EL (cell line): ENCODE data around the gene GPD1.
"Not testable (repeated sequence)": the region's sequence is repeated elsewhere in the genome, so short reads cannot be mapped to it uniquely, and the experiment has no call there.

Experiments
- DNase-seq: peaks from one replicate; pipeline ENCODE4 v3.0.0-alpha.2; 2016

GPD1 gene

GRCh38 chr12:50132505-50133135 lies 28.8 kb downstream of the GPD1 start:
- no peak for DNase-seq

DNA sequence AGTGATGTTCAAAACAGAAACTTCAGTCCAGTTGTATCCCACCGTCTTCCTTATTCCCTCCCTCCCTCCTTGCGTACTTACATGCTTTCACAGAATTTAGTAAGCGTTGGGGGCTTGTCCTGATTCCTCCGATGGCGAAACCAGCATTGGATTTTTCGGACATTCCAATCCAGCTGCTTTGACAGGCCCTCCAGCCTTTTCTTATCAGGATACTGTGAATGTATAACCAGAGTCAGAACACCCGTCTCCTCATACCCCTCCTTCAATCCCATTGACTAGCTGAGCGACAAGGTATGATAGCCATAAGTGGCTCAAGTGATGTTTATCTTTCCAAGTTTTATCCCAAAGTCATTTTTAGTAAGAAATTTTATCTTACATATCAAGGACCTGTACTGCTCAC lies 39.2 kb downstream of the GPD1 start:
- no peak for DNase-seq

GRCh38 chr12:50145439-50145838 lies 41.6 kb downstream of the GPD1 start:
- DNase-seq = no peak

DNA sequence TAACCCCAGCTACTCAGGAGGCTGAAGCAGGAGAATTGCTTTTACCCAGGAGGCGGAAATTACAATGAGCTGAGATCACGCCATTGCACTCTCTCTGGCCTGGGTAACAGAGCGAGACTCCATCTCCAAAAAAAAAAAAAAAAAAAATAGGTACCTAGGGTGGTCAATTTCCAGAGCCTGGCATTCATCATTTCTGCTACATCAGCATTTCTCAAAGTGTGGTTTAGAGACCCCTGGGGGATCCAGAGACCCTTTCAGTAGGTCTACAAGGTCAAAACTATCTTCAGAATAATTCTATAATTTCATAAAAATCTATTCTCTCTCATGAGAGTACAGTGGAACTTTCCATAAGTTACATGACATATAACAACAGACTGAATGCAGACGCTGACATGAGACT lies 43.5 kb downstream of the GPD1 start:
- DNase-seq = no peak

DNA sequence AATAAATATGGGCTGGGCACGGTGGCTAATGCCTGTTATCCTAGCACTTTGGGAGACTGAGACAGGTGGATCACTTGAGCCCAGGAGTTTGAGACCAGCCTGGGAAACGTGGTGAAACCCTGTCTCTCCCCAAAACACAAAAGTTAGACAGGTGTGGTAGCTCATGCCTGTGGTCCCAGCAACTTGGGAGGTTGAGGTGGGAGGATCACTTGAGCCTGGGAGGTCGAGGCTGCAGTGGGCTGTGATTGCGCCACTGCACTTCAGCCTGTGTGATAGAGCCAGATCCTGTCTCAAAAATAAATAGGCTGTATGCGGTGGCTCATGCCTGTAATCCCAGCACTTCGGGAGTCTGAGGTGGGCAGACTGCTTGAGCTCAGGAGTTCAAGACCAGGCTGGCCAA lies 44.2 kb downstream of the GPD1 start:
- not testable (repeated sequence) for DNase-seq

DNA sequence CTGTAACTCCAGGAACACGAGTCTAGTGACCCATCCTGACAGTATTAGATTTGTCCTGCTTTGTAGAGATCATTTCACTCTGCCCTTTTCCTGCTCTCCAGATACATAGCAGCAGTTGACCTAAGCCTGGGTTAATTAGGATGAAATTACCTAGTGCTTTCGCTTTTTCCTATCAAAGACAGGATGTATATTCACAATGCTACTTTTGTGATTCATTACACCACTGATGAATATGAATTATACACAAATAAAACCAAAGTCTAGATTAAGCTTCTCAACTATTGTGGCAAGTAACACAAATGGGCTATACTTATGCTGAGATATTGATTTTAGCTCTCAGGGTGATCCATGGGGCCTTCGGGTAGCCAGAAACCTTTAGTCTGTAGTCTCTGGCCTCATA lies 45.5 kb downstream of the GPD1 start:
- DNase-seq = no peak

DNA sequence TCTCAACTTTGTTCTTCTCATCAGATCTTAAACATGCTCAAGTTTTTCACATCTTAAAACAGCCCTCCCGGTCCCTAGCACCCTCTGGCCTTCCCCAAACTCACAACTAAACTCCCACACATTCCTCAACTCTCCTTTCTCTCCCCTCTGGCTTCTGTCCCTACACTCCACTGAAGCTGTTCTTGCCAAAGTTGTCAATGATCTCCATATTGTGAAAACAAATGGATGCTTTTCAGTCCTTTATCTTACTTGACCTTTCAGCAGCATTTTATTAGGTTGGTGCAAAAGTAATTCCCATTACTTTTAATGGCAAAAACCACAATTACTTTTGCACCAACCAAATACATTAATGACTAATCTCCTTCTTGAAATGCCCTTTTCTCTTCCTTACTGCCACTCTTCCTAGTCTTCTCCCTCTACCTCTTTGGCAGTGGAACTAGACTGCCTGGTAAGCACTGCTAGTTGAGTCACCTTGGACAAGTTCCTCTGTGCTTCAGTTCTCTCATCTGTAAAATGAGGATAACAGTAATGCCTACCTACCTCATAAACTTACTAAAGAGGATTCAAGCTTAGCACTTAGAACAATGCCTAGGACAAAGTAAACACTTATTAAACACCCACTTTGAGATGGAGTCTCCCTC lies 47.4 kb downstream of the GPD1 start:
- DNase-seq = no peak

DNA sequence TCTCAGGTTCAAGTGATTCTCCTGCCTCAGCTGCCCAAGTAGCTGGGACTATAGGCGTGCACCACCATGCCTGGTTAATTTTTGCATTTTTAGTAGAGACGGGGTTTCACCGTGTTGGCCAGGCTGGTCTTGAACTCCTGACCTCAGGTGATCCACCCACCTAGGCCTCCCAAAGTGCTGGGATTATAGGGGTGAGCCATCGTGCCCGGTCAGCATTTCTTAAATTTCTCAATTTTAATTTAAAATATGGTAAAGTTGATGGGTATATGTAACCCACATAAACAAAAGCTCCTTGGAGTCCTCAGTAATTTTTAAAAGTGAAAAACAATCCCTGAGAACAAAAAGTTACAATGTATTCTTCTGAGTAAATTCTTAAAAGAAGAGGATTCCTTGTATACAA lies 51.1 kb downstream of the GPD1 start:
- DNase-seq = not testable (repeated sequence)

- no peak for DNase-seq
Observed at GRCh38 chr12:50156641-50157040, 52.8 kb downstream of the GPD1 start.

- no peak for DNase-seq
Observed at GRCh38 chr12:50157259-50157658, 53.5 kb downstream of the GPD1 start.

DNA sequence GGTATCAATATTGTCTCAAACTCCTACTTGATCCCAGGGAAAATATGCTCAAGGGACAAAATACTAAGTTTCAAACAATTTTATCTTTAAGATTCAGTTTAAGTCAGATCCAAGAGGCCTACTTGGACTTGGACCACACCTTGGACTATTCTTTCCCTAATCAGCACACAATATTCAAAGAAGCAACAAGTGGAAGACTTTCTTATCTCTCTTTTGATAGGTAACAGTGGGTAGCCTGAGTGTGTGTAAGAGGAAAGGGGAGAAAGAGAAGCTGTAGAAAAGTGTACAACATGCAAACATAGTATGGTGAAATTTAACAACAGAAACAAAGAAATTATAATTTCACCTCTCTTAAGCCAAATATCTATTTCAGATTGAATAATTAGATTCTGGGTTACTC lies 56.8 kb downstream of the GPD1 start:
- DNase-seq = no peak
